Measurements from ENCODE around the gene SLC24A4.

DNA sequence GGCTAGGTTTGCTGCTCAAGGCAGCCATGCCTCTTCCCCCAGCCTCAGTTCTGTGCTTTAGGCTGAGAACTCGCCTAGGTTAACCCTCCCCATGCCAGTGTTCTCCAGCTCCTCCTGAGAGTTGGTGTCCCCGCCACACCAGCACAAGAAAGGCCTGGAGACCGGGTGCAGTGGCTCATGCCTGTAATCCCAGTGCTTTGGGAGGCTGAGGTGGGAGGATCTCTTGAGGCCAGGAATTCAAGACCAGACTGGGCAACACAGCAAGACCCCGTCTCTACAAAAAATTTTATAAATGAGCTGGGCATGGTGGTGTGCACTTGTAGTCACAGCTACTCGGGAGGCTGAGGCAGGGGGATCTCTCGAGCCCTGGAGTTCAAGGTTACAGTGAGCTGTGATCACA is 200.8 kb downstream of the SLC24A4 start:
- no peak for TF ChIP-seq EZH2 (IDR thresholded peaks at IDR 0.05; ENCODE audit: low read length)
- TF ChIP-seq, protein P1, sequence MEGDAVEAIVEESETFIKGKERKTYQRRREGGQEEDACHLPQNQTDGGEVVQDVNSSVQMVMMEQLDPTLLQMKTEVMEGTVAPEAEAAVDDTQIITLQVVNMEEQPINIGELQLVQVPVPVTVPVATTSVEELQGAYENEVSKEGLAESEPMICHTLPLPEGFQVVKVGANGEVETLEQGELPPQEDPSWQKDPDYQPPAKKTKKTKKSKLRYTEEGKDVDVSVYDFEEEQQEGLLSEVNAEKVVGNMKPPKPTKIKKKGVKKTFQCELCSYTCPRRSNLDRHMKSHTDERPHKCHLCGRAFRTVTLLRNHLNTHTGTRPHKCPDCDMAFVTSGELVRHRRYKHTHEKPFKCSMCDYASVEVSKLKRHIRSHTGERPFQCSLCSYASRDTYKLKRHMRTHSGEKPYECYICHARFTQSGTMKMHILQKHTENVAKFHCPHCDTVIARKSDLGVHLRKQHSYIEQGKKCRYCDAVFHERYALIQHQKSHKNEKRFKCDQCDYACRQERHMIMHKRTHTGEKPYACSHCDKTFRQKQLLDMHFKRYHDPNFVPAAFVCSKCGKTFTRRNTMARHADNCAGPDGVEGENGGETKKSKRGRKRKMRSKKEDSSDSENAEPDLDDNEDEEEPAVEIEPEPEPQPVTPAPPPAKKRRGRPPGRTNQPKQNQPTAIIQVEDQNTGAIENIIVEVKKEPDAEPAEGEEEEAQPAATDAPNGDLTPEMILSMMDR (optimal IDR thresholded peaks at IDR 0.05 in 1 of 3, IDR thresholded peaks at IDR 0.05 in 1 of 3, conservative IDR thresholded peaks at IDR 0.05 in 1 of 3; ENCODE audit: extremely low read depth in 1 of 3, insufficient read depth in 2 of 3, low read length in 3 of 3), result no peak
